NCI-H526 (cell line): ENCODE results near the gene EFCAB12.

ENCODE experiments used
- DNase-seq, 2 experiments: peaks; one replicate each; lab custom pipeline; 2025; lab: John Stamatoyannopoulos, UW

EFCAB12 gene

DNA sequence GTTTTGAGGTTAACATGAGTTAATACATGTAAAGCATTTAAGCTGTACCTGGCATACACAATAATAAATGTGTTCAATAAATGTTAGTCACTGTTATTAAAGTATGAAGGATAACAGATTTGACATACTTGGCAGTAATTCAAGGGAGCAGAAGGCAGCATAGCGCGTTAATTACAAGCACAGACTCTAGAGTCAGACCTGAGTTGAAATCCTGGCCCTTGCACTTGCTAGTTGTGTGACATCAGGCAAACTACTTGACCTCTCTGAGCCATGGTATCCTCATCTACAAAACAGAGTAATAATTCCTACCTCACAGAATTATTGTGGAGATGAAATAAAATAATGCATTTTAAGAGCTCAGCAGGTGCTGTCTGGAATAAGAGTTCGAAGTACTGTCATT is 17.0 kb upstream of the EFCAB12 start:
- DNase-seq, result no peak

- no peak for DNase-seq
Observed at GRCh38 chr3:129442947-129443346, 14.5 kb upstream of the EFCAB12 start.

GRCh38 chr3:129442486-129442885 is 14.1 kb upstream of the EFCAB12 start:
- no peak for DNase-seq

- peak; percentile 39 to 51 for DNase-seq
Observed at GRCh38 chr3:129441782-129442181, 13.3 kb upstream of the EFCAB12 start.

DNA sequence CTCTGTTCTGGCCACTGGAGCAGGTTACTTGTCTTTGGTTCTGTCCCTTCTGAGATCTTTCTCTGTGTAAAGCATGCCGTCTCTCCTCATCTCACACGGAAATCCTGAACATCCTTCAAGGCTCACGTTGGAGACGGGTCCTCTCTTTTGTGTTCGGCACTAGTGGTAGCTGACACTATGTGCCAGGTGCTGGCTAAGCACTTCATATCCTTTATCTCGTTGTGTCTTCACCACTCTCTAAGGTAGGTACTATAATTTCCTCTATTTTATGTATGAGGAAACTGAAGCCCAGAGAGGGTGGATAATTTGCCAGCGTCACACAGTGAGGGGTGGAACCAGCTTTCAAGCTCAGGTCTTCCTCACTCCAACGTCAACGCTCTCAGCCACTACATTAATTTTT is 12.8 kb upstream of the EFCAB12 start:
- peak; percentile 30 to 35 for DNase-seq

DNA sequence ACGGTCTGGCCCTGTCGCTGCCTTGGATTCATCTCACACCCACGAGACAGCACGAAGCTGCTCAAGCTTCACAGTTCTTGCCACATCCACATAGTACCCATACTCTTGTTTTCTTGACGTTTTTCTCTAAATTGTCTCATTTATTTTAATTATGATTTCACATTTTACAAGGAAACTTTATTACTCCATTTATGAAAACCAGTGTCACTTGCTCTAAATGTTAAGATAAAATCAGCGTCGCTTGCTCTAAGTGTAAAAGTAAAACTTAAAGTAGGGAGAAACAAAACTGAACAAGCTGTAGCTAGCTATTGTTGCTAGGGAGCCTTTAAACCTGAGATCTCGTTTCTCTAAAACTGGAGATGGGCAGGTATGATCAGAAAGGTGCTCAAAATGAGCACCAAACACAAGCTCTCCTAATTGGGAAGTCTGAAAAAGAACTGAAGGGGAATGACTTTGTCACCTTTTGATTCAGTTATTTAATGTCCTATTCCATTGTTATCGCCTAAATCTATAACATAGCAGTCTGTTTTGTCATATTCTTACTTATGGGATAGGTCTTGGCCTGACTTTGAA is 12.3 kb upstream of the EFCAB12 start:
- peak; percentile 40 to 46 for DNase-seq

- peak; percentile 100 for DNase-seq
Observed at GRCh38 chr3:129439817-129440617, 11.6 kb upstream of the EFCAB12 start, which contains the start of the genes IFT122 and MBD4. IFT122 (plus strand) TSS chr3:129440224; CDS start chr3:129440331, 107 bp downstream. MBD4 (minus strand) TSS chr3:129439948; CDS start chr3:129439833, 115 bp downstream.

GRCh38 chr3:129439226-129439816 is 10.9 kb upstream of the EFCAB12 start:
- DNase-seq, result peak; percentile 67 to 77

DNA sequence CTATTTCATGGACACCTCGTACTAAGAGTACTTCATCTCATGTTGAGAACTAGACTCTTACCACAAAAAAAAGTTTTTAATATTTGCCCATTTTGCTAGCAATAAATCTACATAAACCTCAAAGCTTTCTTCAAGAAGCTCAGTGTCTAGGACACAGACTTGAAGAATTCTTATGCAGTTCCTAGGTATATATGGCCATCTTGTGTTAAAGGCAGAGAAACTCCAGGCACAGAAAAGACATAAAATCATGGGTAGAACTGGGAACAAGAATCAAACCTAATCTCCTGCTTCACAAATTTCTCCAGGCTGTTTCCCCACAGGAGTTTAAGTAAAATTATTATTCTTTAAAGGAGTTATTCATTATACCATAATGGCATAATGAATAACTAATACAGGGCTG is 6.9 kb upstream of the EFCAB12 start:
- no peak for DNase-seq

DNA sequence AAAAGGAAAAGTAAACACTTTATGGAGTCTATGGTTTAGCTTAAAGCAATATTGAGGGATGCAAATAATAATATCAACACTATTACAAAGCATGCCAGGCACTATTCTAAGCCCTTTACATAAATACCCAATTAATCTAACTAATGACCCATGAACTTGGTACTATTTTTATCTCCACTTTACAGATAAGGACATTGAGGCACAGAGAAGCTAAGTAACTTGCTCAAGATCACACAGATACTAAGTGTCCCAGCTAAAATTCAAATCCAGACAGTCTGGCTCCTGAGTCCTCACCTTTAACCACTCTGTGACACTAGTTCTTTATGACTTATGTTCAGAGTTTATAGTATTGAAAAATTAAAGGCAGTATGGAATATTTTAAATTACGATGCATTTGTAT is 5.7 kb upstream of the EFCAB12 start:
- no peak for DNase-seq

DNA sequence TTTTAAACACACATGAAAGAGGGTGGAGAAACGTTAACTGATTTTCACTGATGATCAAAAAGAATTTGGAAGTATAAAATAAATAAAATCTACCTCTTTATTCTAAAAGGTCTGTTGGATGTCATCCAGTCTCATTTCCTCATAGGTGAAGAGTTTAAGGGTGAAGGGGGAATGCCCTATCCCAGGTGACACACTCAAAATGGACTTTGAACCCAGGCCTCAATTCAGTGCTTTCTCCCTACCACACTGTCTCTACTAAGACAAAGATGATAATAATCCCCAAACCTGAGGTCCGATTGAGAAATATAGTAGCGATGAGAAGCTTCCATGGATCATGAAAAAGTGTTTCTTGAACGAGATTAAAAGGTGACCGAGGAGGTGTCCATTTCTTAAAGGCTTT is 5.1 kb upstream of the EFCAB12 start:
- DNase-seq, result no peak

GRCh38 chr3:129432671-129433070 is 4.2 kb upstream of the EFCAB12 start:
- no peak for DNase-seq

GRCh38 chr3:129432036-129432435 is 3.6 kb upstream of the EFCAB12 start:
- no peak for DNase-seq

GRCh38 chr3:129429602-129430001 is 1.2 kb upstream of the EFCAB12 start:
- DNase-seq, result no peak

DNA sequence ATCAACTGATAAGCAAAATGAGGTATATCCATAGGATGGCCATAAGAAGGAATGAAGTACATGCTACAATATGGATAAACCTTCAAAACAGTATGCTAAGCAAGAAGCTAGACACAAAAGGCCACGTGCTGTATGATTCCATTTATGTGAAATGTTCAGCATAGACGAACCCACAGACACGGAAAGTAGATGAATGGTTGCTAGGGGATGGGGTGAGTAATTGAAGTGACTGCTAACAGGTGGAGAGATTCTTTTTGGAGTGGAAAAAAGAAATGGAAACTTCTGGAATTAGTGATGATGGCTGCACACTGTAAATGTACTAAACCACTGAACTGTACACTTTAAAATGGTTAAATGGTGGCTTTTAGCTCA is 630 bp upstream of the EFCAB12 start:
- no peak for DNase-seq

DNA sequence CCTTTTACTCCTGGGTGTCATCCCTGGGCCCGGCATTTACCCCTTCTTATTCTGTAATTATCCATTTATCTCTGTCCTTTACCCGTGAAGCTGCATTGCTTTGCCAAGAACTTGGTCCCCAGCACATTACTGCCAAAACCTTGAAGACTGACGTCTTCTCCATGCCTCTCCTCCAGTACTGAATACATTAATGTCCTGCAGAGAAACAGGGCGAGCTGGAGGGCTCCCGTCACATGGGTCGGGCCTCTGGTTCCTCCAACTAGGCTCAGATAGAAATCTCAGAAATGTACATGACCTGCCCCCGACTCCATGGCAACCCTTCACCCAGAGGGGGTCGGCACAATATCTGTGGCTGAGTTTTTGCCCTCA is 445 bp downstream of the EFCAB12 start:
- no peak for DNase-seq

- no peak for DNase-seq
Observed at GRCh38 chr3:129425619-129426018, 2.8 kb downstream of the EFCAB12 start.

DNA sequence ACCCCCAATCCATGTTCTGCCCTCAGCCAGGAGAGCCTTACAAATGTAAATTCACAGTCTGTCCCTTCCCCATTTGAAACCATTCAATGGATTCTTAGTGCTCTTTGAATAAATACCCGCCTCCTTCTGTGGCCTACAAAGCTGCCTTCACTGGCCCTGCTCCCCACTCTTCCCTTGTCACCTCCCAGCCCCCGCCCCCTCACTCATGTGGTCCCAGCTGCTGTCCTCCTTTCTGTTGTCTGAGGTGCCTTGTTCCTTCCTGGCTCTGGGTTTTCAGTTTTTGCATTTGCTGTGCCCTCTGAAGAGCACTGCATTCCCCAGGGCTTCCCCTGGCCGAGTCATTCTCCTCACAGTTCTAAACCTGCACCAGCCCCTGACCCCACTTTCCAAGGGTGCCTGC is 3.2 kb downstream of the EFCAB12 start:
- no peak for DNase-seq

DNA sequence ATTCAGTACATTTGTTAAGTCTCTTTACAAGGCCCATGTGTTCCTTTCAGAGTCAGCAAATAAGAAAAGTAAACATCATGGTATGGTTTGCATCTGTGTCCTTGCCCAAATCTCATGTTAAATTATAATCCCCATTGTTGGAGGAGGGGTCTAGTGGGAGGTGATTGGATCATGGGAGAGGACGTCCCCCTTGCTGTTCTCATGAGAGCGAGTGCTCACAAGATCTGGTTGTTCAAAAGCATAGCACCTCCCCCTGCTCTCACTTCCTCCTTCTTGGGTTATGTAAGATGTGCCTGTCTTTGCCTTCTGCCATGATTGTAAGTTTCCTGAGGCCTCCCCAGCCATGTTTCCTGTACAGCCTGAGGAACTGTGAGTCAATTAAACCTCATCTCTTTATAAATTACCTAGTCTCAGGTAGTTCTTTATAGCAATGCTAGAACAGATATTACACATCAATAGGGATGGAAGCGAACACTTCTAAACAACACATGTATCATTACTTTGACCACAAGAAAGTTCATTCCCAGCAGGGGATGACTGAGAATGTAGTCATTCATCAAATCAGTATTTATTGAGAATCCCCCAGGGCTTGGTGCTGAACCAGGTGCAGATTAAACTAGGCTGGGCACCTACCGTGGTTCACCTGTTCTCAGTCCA is 4.1 kb downstream of the EFCAB12 start:
- DNase-seq, result no peak

- DNase-seq, result no peak
Observed at GRCh38 chr3:129422897-129423296, 5.5 kb downstream of the EFCAB12 start.

DNA sequence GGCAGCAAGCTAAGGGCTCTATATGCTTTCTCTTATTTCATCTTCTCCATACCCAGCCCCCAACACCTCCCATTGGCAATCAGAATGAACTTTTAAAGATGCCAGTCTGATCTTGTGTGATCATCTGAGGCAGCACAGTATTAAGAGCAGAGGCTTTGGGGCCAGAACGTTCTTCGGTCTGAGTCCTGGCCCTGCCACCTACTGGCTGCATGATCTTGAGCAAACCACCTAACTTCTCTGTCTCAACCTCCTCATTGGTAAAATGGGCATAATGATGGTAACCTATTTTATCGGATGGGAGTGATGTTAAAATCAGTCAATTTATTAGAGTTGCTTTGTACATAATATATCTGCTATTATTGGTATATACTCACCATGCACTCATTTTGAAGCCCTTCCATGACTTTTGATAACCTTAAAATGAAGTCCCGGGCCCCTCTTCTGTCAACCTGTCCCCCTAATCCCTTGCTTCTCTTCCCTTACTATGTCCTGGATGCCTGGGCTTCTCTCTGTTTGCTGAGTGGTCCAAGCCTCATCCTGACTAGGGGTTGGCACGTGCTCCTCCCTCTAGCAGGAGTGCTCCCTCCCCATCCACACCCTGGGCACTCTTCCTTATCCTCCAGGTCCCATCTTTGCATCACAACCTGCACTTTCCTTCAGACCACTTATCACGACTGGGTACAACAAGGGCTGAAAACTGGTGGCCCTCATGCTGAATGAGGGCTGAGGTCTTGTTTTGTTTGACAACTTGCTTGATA is 6.3 kb downstream of the EFCAB12 start:
- peak in 1 of 2 experiments; percentile 23 for DNase-seq
